ENCODE measurements around the gene ETFB. TPM values are rescaled to one million over a fixed set of nuclear protein-coding genes. Genes with fewer than 3 reads are reported as not detected.

ETFB gene
- total RNA-seq, 1 donor = 76.4 TPM

DNA sequence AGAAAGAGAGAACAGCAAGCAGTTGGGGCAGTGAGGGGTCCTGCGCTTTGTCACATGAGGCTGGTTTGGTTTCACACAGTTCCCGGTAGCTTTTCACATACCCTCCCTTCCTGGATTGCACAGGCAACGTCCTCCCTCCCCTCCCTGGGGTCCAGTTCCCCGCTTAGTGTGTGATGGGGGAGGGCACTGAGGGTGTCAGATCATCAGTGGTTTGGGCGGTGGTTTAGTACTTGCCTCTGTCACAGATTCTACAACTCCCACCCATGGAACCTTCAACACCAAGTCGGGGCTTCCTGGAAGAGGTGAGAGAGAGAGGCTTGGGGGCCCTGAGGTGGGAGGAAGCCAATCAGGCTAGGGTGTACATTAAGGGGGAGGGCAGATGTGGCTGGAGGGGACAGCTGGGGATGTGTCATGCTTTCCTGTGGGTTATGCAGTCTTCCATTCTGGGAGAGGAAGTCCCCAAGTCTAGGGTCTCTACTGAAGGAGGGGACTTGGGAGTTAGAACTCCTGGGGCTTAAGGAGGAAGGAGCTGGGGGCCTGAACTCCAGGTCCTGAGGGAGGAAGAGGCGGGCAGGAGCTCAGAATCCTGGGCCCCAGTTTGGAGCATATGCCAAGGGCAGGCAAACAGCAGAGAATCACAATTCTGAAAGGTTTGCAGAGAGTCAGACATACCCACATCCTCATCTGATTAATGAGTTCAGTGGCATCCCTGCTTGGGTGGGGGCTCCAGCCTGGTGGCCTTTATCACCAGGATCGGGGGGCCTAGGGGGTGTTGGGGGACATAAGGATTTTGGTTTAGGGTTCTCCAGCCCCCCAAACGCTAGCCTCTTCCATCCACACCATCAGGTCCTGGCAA lies 6.7 kb upstream of the ETFB start, which contains the start of gene NKG7:
Gene NKG7, minus strand, starts transcription at position 6 of the 856 bp plus-strand sequence. CDS start 119 bp downstream, outside the sequence.
- TF ChIP-seq, protein P1, sequence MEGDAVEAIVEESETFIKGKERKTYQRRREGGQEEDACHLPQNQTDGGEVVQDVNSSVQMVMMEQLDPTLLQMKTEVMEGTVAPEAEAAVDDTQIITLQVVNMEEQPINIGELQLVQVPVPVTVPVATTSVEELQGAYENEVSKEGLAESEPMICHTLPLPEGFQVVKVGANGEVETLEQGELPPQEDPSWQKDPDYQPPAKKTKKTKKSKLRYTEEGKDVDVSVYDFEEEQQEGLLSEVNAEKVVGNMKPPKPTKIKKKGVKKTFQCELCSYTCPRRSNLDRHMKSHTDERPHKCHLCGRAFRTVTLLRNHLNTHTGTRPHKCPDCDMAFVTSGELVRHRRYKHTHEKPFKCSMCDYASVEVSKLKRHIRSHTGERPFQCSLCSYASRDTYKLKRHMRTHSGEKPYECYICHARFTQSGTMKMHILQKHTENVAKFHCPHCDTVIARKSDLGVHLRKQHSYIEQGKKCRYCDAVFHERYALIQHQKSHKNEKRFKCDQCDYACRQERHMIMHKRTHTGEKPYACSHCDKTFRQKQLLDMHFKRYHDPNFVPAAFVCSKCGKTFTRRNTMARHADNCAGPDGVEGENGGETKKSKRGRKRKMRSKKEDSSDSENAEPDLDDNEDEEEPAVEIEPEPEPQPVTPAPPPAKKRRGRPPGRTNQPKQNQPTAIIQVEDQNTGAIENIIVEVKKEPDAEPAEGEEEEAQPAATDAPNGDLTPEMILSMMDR (IDR thresholded peaks at IDR 0.05; ENCODE audit: insufficient read depth, low read depth, low read length) = no peak
- H3K4me3 ChIP-seq (ENCODE audit: low read depth, low read length) = no peak within 1 kb of the TSS
- no peak for DNase-seq (ENCODE audit: low read depth)

DNA sequence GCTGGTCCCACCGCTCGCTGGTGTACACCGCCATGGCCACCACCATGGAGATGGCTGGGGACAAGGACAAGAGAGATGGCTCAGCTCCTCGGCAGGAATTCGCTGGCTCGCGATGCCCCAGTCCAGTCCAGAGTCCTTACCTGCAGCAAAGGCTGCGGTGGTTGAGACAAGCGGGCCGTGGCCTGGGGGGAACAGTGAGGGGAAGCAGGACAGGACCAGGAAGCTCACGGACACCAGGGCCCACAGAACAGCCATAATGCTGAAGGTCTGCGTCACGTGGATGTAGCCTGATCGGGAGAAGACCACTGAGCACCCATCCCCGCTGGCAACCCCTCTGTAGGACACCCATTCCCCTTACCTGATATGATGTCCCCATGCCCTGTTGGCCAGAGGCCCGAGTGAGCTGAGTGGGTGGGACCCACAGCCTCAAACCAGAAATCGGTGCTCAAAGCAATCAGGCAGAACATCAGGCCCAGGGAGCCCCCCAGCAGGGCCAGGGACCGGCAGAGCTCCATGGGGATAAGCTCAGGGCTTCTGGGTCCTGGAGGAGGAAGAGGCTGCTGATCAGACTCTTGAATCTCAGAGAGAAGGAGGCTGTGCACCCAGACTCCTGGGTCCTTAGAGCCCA lies 5.9 kb upstream of the ETFB start:
- TF ChIP-seq, protein P1 (IDR thresholded peaks at IDR 0.05; ENCODE audit: insufficient read depth, low read depth, low read length) = no peak
- no peak overlapping the region for H3K4me3 ChIP-seq (ENCODE audit: low read depth, low read length)
- no peak for DNase-seq (ENCODE audit: low read depth)

DNA sequence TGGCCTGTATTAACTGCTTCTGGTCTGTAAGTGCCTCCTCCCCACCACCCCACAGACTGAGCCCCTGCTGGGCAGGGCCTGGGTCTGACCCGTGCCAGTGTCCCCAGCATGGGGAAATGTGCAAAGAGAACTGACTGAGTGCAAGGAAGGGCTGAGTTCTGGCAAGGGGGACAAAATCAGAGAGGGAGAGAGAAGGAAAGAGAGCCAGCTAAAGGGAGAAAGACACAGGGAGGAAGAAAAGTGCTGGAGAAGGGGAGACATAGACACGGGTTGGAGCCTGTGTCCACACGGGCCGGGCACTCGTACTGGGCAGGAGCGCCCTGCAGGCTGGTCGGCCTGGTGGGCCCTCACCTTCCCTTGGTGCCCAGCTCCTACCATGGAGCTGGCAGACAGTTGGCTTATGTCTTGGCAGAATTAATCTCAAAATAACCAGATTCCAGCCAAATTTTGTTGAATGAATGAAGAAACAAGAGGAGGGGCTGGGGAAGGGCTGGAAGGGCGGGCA lies 5.0 kb upstream of the ETFB start:
- no peak for DNase-seq (ENCODE audit: low read depth)
- TF ChIP-seq, protein P1 (IDR thresholded peaks at IDR 0.05; ENCODE audit: insufficient read depth, low read depth, low read length) = no peak
- no peak overlapping the region for H3K4me3 ChIP-seq (ENCODE audit: low read depth, low read length)

DNA sequence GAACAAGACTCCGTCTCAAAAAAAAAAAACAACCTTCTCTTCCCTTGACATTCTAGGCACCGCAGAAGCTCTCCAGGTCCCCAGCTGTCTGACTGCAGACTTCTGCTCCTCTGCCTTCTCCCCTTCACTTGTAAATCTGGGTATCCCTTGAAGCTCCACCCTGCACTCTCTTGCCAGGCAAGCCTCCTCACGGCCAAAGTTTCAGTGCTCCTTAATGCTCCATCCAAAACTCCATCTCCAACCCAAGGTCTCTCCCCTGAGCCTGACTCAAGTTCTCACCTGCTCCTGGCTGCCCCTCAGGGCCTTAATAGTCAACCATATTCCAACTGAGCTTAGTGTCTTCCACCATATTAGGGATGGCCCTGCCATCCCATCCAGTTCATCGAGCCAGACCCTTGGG lies 4.0 kb upstream of the ETFB start:
- DNase-seq (ENCODE audit: low read depth) = no peak
- no peak overlapping the region for H3K4me3 ChIP-seq (ENCODE audit: low read depth, low read length)
- TF ChIP-seq, protein P1 (IDR thresholded peaks at IDR 0.05; ENCODE audit: insufficient read depth, low read depth, low read length) = no peak

DNA sequence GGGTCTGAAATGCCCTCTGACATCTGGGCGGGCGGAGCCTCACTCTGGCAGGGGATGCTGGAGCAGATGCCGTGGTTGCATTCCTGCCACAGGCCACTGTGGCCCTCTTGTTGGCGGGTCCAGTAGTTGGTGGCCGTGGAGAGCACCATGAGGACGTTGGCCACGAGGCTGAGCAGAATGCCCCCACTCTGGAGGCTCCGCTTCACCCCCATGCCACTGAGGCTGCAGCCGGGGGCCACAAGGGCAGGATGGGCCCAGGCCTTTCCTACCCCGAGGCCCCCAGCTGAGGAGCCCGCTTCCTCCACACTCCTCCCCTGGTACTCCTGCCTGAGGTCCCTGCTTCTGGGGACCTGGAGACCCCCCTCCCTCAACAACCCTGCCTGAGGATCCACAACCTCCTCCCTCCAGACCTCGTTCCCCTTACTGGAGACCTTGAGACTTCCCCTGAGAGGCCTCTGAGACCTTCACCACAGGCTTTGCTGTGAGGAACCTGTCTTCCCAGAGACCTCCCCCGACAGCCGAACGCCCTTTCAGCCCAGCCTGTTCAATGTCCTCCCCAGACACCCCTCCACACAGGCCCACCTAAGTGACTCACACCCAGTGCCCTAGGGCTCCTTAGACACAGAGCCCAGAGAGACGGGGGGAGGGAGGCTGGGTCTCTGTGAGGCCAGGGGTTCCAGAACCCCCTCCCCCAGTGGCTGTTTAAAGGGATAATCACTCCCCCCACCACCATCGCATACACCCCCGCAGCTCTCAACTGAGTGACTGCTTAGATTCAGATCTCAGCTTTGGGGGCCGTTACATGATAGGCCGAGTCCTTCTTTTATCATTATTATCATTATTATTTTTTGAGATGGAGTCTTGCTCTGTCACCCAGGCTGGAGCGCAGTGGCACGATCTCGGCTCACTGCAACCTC lies 2.4 kb upstream of the ETFB start, which contains the start of gene CLDND2:
Gene CLDND2, minus strand, starts transcription at position 638 of the 917 bp plus-strand sequence. Its CDS starts 426 bp downstream, at position 212.
- DNase-seq (ENCODE audit: low read depth) = no peak
- TF ChIP-seq, protein P1 (IDR thresholded peaks at IDR 0.05; ENCODE audit: insufficient read depth, low read depth, low read length) = no peak

More for the DNA sequence above, 2.4 kb upstream of the ETFB start, which contains the start of gene CLDND2:
- peak within 1 kb of the TSS; percentile 81 for H3K4me3 ChIP-seq (ENCODE audit: low read depth, low read length)

All from fibroblast of villous mesenchyme (primary cell).